GM12874 (cell line): Measurements from ENCODE around the gene PRR5L.

Source experiments
- TF ChIP-seq, protein P1 (sequence below): IDR thresholded peaks from 2 replicates; pipeline ENCODE4 v1.5.1; 2011; ENCODE audit warnings: low read depth, mild to moderate bottlenecking, control low read depth, low read length, moderate library complexity; ENCODE audit not compliant: insufficient read depth

PRR5L gene

GRCh38 chr11:36469881-36470802, 174.1 kb downstream of the PRR5L start:
- TF ChIP-seq, protein P1, sequence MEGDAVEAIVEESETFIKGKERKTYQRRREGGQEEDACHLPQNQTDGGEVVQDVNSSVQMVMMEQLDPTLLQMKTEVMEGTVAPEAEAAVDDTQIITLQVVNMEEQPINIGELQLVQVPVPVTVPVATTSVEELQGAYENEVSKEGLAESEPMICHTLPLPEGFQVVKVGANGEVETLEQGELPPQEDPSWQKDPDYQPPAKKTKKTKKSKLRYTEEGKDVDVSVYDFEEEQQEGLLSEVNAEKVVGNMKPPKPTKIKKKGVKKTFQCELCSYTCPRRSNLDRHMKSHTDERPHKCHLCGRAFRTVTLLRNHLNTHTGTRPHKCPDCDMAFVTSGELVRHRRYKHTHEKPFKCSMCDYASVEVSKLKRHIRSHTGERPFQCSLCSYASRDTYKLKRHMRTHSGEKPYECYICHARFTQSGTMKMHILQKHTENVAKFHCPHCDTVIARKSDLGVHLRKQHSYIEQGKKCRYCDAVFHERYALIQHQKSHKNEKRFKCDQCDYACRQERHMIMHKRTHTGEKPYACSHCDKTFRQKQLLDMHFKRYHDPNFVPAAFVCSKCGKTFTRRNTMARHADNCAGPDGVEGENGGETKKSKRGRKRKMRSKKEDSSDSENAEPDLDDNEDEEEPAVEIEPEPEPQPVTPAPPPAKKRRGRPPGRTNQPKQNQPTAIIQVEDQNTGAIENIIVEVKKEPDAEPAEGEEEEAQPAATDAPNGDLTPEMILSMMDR: no peak

DNA sequence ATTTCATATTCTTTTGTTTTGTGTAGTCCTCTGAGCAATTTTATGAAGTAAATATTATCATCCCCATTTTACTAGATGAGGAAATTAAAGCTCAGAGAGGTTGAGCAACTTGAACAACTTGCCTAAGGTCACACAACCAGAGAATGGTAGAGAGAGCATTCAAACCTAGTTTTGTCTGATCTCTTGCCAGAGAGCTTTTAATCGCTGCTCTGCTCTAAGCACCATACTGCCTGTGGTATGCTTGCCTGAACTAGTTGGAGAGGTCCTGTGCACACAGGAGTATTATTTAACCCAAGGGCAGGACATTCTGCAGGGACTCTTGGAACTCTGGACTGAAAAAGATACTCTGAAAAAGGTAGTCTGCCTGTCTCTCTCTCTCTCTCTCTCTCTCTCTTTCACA, 175.5 kb downstream of the PRR5L start:
- TF ChIP-seq, protein P1: no peak

- TF ChIP-seq, protein P1: no peak
Measured at GRCh38 chr11:36475192-36475591, 179.1 kb downstream of the PRR5L start.

GRCh38 chr11:36478700-36479329, 182.7 kb downstream of the PRR5L start:
- TF ChIP-seq, protein P1: peak; percentile 53

DNA sequence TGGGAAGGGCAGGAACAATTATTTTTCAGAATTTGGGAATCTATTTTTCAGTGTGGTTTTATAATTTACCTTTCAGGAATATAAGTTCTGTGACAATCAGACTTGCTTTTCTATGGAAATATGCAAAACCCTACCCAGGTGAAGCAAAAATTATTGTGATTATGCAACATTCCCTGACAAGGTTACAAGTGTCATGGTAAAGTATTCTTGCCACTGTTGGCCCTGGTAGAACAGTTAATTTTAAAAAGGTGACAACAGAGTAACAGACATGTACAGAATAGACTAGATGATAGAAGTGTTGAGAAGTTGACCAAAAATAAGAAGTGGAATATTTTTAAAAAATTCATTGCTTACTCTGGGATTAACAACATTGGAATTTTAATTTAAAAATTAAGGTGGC, 184.7 kb downstream of the PRR5L start:
- TF ChIP-seq, protein P1: no peak

GRCh38 chr11:36485298-36486002, 189.4 kb downstream of the PRR5L start:
- TF ChIP-seq, protein P1: no peak

- TF ChIP-seq, protein P1: no peak
Measured at GRCh38 chr11:36487619-36488018, 191.5 kb downstream of the PRR5L start.
